NCI-H1694 (cell line): ENCODE data around the gene C19orf67.

Experiments
- DNase-seq: peaks from one replicate; lab custom pipeline; 2025; lab: John Stamatoyannopoulos, UW

C19orf67 gene

GRCh38 chr19:14081797-14082674 lies 3.5 kb downstream of the C19orf67 start:
- DNase-seq = no peak

- peak; percentile 99 for DNase-seq
These were observed 4.4 kb downstream of the C19orf67 start for GRCh38 chr19:14080887-14081796.

GRCh38 chr19:14078411-14078810 lies 7.2 kb downstream of the C19orf67 start:
- DNase-seq = no peak

GRCh38 chr19:14073925-14074838 lies 11.4 kb downstream of the C19orf67 start:
- DNase-seq = no peak

GRCh38 chr19:14073261-14073924 lies 12.2 kb downstream of the C19orf67 start:
- peak; percentile 39 for DNase-seq

GRCh38 chr19:14072535-14073260 lies 12.9 kb downstream of the C19orf67 start, which contains the start of gene MISP3:
MISP3 (plus strand) TSS chr19:14072786; CDS start chr19:14073310, 524 bp downstream.
- DNase-seq = no peak

GRCh38 chr19:14070268-14071050 lies 15.1 kb downstream of the C19orf67 start:
- no peak for DNase-seq

- DNase-seq = no peak
These were observed 19.4 kb downstream of the C19orf67 start for GRCh38 chr19:14066134-14066533.

GRCh38 chr19:14063105-14063504 lies 22.5 kb downstream of the C19orf67 start:
- DNase-seq = no peak

GRCh38 chr19:14062558-14062855 lies 23.1 kb downstream of the C19orf67 start:
- no peak for DNase-seq

- DNase-seq = no peak
These were observed 23.6 kb downstream of the C19orf67 start, which contains the start of gene PALM3 for GRCh38 chr19:14061751-14062557. PALM3 (minus strand) TSS chr19:14062076; CDS start chr19:14061980, 96 bp downstream.

GRCh38 chr19:14061081-14061749 lies 24.4 kb downstream of the C19orf67 start:
- no peak for DNase-seq

- no peak for DNase-seq
These were observed 25.9 kb downstream of the C19orf67 start for GRCh38 chr19:14059652-14060155.

GRCh38 chr19:14059093-14059480 lies 26.5 kb downstream of the C19orf67 start:
- no peak for DNase-seq

GRCh38 chr19:14058182-14059092 lies 27.1 kb downstream of the C19orf67 start:
- DNase-seq = no peak

GRCh38 chr19:14056741-14057356 lies 28.7 kb downstream of the C19orf67 start:
- no peak for DNase-seq
